ENCODE data around the gene RPL31.

- TF ChIP-seq CTCF (IDR thresholded peaks at IDR 0.05) (no peak), POLR2A (IDR thresholded peaks at IDR 0.05) (no peak)
Observed at GRCh38 chr2:100995309-100996075, 6.6 kb upstream of the RPL31 start.

All from transverse colon (tissue), 3 donors.